Stimulated activated naive CD8-positive, alpha-beta T cell treated with anti-CD3 and anti-CD28 coated beads, Interleukin-15, amount 100 ng/mL, for 72 hours (primary cell): ENCODE data around the gene ABLIM3.

Experiments used
- ATAC-seq: fragments of 150-1000 bp; cut with Tn5 transposase; 2 replicates; pipeline ENCODE4 v1.10.0; 2021; ENCODE audit warnings: mild to moderate bottlenecking, moderate library complexity
- DNase-seq, 2 donors: peaks; one replicate each; pipeline ENCODE4 v3.0.0; 2021 to 2022
- H3K27ac Mint-ChIP-seq, 2 donors: one replicate each; pipeline ENCODE4 v1.8.0; 2022; ENCODE audit warnings: mild to moderate bottlenecking in 2 of 2, mixed read lengths in 2 of 2, moderate library complexity in 2 of 2
- H3K27me3 Mint-ChIP-seq: one replicate; pipeline ENCODE4 v1.8.0; 2022; ENCODE audit warnings: mixed read lengths
- H3K4me1 Mint-ChIP-seq: one replicate; pipeline ENCODE4 v1.8.0; 2022; ENCODE audit warnings: mild to moderate bottlenecking, mixed read lengths
- H3K4me3 Mint-ChIP-seq, 2 donors: one replicate each; pipeline ENCODE4 v1.8.0; 2022; ENCODE audit warnings: mild to moderate bottlenecking in 2 of 2, mixed read lengths in 2 of 2, moderate library complexity in 1 of 2
- H3K9me3 Mint-ChIP-seq, 2 donors: one replicate each; pipeline ENCODE4 v1.8.0; 2022; ENCODE audit warnings: mixed read lengths in 2 of 2

The ABLIM3 gene

GRCh38 chr5:149212198-149212951 is 71.1 kb downstream of the ABLIM3 start:
- Mint-ChIP-seq H3K9me3 (no peaks in the 10 kb centered on the region), H3K4me3 (no peak overlapping the region), H3K4me1 (peaks cover 17% of the 10 kb centered on the region), H3K27me3 (no peaks in the 10 kb centered on the region), H3K27ac (peak overlapping the region in 1 of 2 donors; percentile 31)
- ATAC-seq (no peak), DNase-seq (no peak)

DNA sequence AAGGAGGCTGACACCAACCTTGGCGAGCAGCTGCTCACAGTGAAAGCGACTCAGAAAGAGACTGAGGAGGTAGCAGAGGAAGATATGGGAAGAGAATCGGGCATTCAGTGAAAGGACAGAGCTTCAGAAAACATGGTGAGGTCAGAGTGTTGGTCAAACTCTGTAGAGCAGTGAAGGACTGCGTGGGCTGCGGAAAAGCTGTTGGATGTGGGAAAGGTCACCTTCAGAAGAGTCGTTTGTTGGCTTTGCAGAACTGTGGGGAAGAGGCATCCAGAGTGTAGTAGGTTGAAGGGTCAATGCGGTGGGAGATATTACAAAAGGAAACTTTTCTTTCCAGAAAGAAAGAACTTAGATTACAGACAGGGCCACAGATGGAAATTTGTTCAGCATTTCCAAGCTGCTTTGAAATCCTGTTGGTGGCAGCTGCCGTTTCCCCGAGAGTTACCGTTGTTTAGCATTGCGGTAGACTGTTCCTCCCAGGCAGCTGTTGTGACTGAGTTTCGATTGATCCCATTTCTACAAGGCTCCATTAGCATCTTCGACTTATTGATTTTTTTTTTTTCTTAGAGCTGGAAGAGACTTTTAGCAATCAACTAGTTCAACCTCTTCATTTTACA is 72.1 kb downstream of the ABLIM3 start:
- no peak overlapping the region for H3K4me3 Mint-ChIP-seq
- H3K27ac Mint-ChIP-seq, result no peak overlapping the region
- DNase-seq, result no peak
- ATAC-seq, result no peak
- no peaks in the 10 kb centered on the region for H3K9me3 Mint-ChIP-seq
- no peaks in the 10 kb centered on the region for H3K27me3 Mint-ChIP-seq
- H3K4me1 Mint-ChIP-seq, result peaks cover 17% of the 10 kb centered on the region

- H3K27me3 Mint-ChIP-seq, result no peaks in the 10 kb centered on the region
- no peaks in the 10 kb centered on the region for H3K9me3 Mint-ChIP-seq
- ATAC-seq, result no peak
- H3K27ac Mint-ChIP-seq, result no peak overlapping the region
- peaks cover 17% of the 10 kb centered on the region for H3K4me1 Mint-ChIP-seq
- no peak overlapping the region for H3K4me3 Mint-ChIP-seq
- DNase-seq, result no peak
Measured at GRCh38 chr5:149215478-149216090, 74.3 kb downstream of the ABLIM3 start.

- no peak overlapping the region for H3K27ac Mint-ChIP-seq
- H3K27me3 Mint-ChIP-seq, result no peaks in the 10 kb centered on the region
- no peak for DNase-seq
- ATAC-seq, result no peak
- no peaks in the 10 kb centered on the region for H3K9me3 Mint-ChIP-seq
- no peak overlapping the region for H3K4me3 Mint-ChIP-seq
- H3K4me1 Mint-ChIP-seq, result peaks cover 8% of the 10 kb centered on the region
Measured at GRCh38 chr5:149216496-149216895, 75.2 kb downstream of the ABLIM3 start.

GRCh38 chr5:149217096-149217802 is 76.0 kb downstream of the ABLIM3 start:
- Mint-ChIP-seq H3K9me3 (no peaks in the 10 kb centered on the region), H3K27me3 (no peaks in the 10 kb centered on the region), H3K4me1 (peaks cover 2% of the 10 kb centered on the region), H3K27ac (no peak overlapping the region), H3K4me3 (no peak overlapping the region)
- ATAC-seq (no peak), DNase-seq (no peak)

GRCh38 chr5:149217803-149218155 is 76.5 kb downstream of the ABLIM3 start:
- no peak for ATAC-seq
- H3K9me3 Mint-ChIP-seq, result no peaks in the 10 kb centered on the region
- H3K27me3 Mint-ChIP-seq, result no peaks in the 10 kb centered on the region
- H3K4me1 Mint-ChIP-seq, result no peaks in the 10 kb centered on the region
- no peak for DNase-seq
- H3K27ac Mint-ChIP-seq, result no peak overlapping the region
- no peak overlapping the region for H3K4me3 Mint-ChIP-seq

- no peaks in the 10 kb centered on the region for H3K4me1 Mint-ChIP-seq
Measured at GRCh38 chr5:149219584-149219983, 78.3 kb downstream of the ABLIM3 start.

DNA sequence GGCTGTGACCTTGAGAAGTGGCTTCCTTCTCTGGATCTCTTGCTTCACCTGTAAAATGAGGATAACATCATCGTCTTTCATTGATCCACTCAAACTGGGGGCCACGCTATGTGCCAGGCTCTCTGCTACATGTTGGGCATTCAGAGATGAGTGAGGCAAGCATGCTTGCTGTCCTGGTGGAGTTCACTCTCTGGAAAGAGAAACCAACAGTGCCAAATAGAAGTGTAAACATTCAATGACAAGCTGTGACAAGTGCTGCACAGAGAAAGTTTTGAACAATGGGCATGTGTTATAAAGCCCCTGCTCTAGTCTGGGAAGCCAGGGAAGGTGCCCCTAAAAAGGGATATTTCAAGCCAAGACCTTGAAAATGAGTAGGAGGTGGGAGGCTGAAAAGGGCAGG is 79.5 kb downstream of the ABLIM3 start:
- H3K27ac Mint-ChIP-seq, result no peak overlapping the region
- H3K4me1 Mint-ChIP-seq, result no peaks in the 10 kb centered on the region
- no peaks in the 10 kb centered on the region for H3K9me3 Mint-ChIP-seq
- H3K4me3 Mint-ChIP-seq, result no peak overlapping the region
- ATAC-seq, result no peak
- no peaks in the 10 kb centered on the region for H3K27me3 Mint-ChIP-seq
- no peak for DNase-seq

More at GRCh38 chr5:149219584-149219983, 78.3 kb downstream of the ABLIM3 start:
- Mint-ChIP-seq H3K27me3 (no peaks in the 10 kb centered on the region), H3K4me3 (no peak overlapping the region), H3K9me3 (no peaks in the 10 kb centered on the region), H3K27ac (no peak overlapping the region)
- DNase-seq (no peak), ATAC-seq (no peak)

DNA sequence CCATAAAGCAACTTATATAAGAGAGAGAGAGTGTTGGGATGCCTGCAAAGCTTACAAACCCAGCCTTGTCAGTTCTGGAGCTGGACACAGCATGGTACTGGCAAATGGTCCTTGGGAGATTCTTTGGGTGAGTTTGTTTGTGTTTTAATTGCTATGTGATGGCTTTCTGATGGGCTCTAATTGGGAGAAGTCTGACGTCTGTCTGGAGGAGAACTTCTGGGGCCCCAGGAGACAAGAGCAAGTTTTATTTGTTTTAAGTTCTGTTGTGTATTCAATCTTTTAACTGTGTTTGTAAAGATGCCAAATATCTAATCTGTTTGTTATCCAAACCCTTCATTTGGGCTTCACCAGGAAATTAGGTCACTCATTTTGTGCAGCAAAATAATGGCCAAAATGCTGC is 80.0 kb downstream of the ABLIM3 start:
- H3K4me3 Mint-ChIP-seq, result no peak overlapping the region
- H3K27ac Mint-ChIP-seq, result no peak overlapping the region
- H3K4me1 Mint-ChIP-seq, result no peaks in the 10 kb centered on the region
- ATAC-seq (no peak), DNase-seq (no peak)
- no peaks in the 10 kb centered on the region for H3K9me3 Mint-ChIP-seq
- no peaks in the 10 kb centered on the region for H3K27me3 Mint-ChIP-seq

GRCh38 chr5:149221731-149222342 is 80.5 kb downstream of the ABLIM3 start:
- Mint-ChIP-seq H3K4me3 (no peak overlapping the region), H3K9me3 (no peaks in the 10 kb centered on the region), H3K4me1 (no peaks in the 10 kb centered on the region), H3K27ac (no peak overlapping the region), H3K27me3 (no peaks in the 10 kb centered on the region)
- DNase-seq, result no peak
- no peak for ATAC-seq

GRCh38 chr5:149223081-149223848 is 82.0 kb downstream of the ABLIM3 start:
- H3K4me1 Mint-ChIP-seq, result no peaks in the 10 kb centered on the region
- DNase-seq (no peak), ATAC-seq (no peak)
- H3K27me3 Mint-ChIP-seq, result no peaks in the 10 kb centered on the region
- H3K4me3 Mint-ChIP-seq, result no peak overlapping the region
- H3K9me3 Mint-ChIP-seq, result no peaks in the 10 kb centered on the region
- no peak overlapping the region for H3K27ac Mint-ChIP-seq

- H3K4me3 Mint-ChIP-seq, result no peak overlapping the region
- H3K27ac Mint-ChIP-seq, result no peak overlapping the region
- ATAC-seq, result no peak
- no peaks in the 10 kb centered on the region for H3K9me3 Mint-ChIP-seq
- no peaks in the 10 kb centered on the region for H3K4me1 Mint-ChIP-seq
- H3K27me3 Mint-ChIP-seq, result no peaks in the 10 kb centered on the region
- no peak for DNase-seq
Measured at GRCh38 chr5:149224282-149224681, 83.0 kb downstream of the ABLIM3 start.

DNA sequence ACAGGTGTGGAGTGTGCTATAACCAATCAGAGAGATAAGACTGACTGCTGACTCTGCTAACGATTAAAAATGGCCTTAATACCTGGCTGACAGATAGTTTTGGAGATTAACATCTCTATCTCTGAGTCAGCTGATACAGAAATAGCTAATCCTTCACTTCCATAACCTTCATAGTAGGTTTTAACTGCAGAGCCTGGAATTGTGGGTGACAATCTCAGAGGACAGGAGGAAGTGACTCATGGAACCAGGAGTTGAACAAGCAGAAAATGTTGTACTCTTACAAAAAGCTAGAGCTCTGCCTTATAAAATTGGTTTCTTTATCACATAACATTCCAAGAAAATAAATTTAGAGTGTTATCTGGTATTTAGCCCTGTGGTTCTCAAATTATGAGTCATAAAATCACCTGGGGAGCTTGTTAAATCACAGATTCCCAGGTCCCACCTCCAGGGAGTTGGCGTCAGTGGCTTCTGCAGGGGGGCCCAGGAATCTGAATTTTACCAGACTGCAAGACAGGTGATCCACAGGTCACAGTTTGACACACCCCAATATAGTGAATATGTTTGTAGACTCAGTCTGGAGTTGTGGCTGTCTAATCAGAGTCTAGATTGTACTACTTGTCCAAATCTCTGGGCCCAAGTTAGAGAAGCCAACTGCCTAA is 86.0 kb downstream of the ABLIM3 start:
- DNase-seq (no peak), ATAC-seq (no peak)
- Mint-ChIP-seq H3K4me1 (no peaks in the 10 kb centered on the region), H3K9me3 (no peaks in the 10 kb centered on the region), H3K27ac (no peak overlapping the region), H3K4me3 (no peak overlapping the region), H3K27me3 (no peaks in the 10 kb centered on the region)

DNA sequence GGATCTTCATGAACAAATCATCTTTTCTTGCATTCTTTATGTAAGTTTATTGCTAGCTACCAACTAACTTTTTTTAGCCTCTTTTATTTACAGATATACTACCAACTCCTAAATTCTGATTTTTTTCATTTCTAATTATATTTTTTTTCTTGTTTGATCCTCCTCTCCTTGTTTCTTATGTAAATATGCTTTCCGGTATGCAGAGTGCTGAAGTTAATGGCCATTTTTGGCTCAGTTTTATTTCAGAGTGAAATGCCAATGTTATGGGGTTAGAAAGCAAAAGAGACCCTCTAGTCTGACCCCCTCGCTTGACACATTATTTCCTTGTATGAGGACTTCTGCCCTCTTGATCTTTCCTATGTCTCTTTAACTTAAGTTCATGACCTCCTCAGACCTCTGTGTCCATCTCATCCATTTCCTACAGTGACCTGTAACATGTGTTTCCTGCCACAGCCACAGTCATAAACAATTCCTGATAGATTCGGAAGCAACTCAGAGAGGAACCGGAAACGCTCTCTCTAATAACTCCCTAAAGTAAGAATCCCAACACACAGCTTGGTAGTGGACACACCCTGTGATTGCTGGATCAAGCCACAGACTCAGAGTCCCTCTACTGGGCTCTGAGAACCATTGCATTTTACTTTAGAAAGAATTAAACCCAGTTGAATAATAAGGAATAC is 87.5 kb downstream of the ABLIM3 start:
- no peak overlapping the region for H3K4me3 Mint-ChIP-seq
- H3K27me3 Mint-ChIP-seq, result no peaks in the 10 kb centered on the region
- H3K9me3 Mint-ChIP-seq, result no peaks in the 10 kb centered on the region
- no peaks in the 10 kb centered on the region for H3K4me1 Mint-ChIP-seq
- DNase-seq (no peak), ATAC-seq (no peak)
- H3K27ac Mint-ChIP-seq, result no peak overlapping the region
